WERI-Rb-1 (cell line): ENCODE data around the gene B3GAT1.
A peak's percentile ranks its signal among the peaks of the same experiment; 100 is the strongest.

Experiments
- DNase-seq: peaks from one replicate; pipeline ENCODE4 v3.0.0-alpha.2; 2020
- H3K27ac ChIP-seq: fragments of 250-450 bp; sonication (Bioruptor Pico); 2 replicates; pipeline ENCODE4 v1.5.1; 2020; ENCODE audit warnings: mild to moderate bottlenecking, moderate library complexity
- H3K27me3 ChIP-seq: fragments of 250-450 bp; sonication (Bioruptor Pico); 2 replicates; pipeline ENCODE4 v1.5.1; 2021; ENCODE audit warnings: mild to moderate bottlenecking, low read depth, moderate library complexity; ENCODE audit not compliant: insufficient read depth, severe bottlenecking
- H3K36me3 ChIP-seq: fragments of 250-450 bp; sonication (Bioruptor Pico); 2 replicates; pipeline ENCODE4 v1.5.1; 2020; ENCODE audit warnings: mild to moderate bottlenecking, moderate library complexity
- H3K4me3 ChIP-seq: 2 replicates; pipeline ENCODE4 v1.5.1; 2011; ENCODE audit warnings: low read depth, mild to moderate bottlenecking, control low read depth, low read length
- H3K9me3 ChIP-seq: fragments of 250-450 bp; sonication (Bioruptor Pico); 2 replicates; pipeline ENCODE4 v1.5.1; 2021; ENCODE audit warnings: mild to moderate bottlenecking, moderate library complexity; ENCODE audit not compliant: severe bottlenecking
- TF ChIP-seq, protein P1 (sequence below): IDR thresholded peaks from 2 replicates; pipeline ENCODE4 v1.5.1; 2011; ENCODE audit warnings: low read depth, mild to moderate bottlenecking, control low read depth, inconsistent platforms, low read length

The B3GAT1 gene

DNA sequence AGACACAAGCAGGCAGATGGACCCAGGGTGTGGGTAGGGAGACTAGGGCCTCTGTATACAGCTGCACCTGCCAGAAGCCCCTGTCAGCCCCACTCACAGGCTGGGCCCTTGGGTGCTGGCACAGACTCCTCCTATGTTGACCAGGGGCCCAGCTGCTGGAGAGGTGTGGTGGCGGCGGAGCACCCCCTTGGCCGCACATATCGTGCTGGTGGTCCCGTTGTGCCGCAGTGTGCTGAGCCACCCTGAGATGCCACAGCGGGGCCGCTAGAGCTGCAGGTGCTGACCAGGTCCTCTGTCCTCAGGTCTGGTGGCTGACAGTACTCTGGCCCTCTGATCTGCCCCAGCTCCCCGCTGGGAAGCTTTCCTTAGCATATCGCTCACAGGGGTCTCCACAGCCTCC lies 30.2 kb upstream of the B3GAT1 start:
- peaks cover 24% of the 10 kb centered on the region for H3K27me3 ChIP-seq
- H3K27ac ChIP-seq: no peak overlapping the region
- TF ChIP-seq, protein P1, sequence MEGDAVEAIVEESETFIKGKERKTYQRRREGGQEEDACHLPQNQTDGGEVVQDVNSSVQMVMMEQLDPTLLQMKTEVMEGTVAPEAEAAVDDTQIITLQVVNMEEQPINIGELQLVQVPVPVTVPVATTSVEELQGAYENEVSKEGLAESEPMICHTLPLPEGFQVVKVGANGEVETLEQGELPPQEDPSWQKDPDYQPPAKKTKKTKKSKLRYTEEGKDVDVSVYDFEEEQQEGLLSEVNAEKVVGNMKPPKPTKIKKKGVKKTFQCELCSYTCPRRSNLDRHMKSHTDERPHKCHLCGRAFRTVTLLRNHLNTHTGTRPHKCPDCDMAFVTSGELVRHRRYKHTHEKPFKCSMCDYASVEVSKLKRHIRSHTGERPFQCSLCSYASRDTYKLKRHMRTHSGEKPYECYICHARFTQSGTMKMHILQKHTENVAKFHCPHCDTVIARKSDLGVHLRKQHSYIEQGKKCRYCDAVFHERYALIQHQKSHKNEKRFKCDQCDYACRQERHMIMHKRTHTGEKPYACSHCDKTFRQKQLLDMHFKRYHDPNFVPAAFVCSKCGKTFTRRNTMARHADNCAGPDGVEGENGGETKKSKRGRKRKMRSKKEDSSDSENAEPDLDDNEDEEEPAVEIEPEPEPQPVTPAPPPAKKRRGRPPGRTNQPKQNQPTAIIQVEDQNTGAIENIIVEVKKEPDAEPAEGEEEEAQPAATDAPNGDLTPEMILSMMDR: no peak
- H3K4me3 ChIP-seq: no peak overlapping the region
- no peaks in the 10 kb centered on the region for H3K9me3 ChIP-seq
- no peaks in the 10 kb centered on the region for H3K36me3 ChIP-seq
- no peak for DNase-seq

DNA sequence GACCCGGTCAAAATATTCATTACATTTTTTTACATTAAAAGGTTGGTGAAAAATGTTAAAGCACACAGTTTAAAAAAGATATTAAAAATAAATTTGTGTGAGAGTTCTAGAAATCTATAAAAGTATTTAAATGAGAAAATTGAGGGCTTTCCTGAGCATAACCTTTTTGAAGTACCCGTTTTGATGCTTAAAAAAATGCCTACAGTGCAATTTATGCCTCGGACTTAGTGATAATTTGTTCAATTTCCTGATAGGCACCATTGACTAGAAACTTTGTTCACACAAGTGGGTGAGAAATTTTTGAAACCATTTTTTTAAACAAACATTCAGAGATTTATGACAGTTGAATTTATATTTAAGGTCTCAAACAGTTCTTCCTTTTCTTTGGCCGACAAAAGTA lies 29.7 kb upstream of the B3GAT1 start:
- TF ChIP-seq, protein P1: no peak

DNA sequence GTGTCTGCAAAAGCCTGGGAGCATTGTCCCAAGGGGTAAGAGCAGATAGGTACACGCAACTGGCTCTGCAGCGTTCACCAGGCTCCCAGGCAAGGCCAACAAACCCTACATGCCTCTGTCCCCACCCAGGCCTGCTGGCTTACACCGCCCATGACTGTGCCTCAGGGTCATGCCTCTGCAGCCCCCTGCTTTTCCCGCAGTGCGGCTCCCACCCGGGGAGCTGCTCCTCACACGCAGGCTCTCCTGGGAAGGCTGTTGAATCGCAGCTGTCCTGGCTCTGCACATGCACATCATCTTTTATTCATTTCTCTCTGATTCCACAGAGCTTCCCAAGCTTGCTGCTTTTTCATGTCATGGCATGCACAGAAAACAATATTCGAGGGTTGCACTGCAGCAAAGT lies 29.2 kb upstream of the B3GAT1 start:
- Histone ChIP-seq H3K36me3 (no peaks in the 10 kb centered on the region), H3K27me3 (peaks cover 26% of the 10 kb centered on the region), H3K9me3 (no peaks in the 10 kb centered on the region), H3K4me3 (no peak overlapping the region), H3K27ac (no peak overlapping the region)
- DNase-seq: no peak
- TF ChIP-seq, protein P1: no peak

More for the DNA sequence above, 29.7 kb upstream of the B3GAT1 start:
- Histone ChIP-seq H3K27me3 (peaks cover 24% of the 10 kb centered on the region), H3K9me3 (no peaks in the 10 kb centered on the region), H3K27ac (no peak overlapping the region), H3K4me3 (no peak overlapping the region), H3K36me3 (no peaks in the 10 kb centered on the region)
- no peak for DNase-seq

DNA sequence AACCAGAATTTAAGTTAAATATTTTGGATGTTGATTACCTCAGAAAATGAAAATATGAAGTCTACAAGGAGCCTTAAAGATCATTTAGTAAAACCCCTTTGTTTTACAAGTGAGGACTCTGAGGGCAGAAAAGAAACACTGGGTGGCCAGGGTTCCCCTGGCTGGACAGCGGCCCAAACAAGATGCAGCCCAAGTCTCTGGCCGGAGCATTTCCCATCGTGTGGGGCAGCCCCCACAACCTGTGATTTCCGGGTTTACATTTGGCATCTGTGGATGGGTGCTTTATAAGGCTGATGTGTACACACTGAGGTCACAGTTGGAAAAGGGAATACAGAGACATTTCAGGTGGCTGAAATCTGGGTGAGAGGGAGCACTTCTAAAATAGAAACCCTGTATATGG lies 28.8 kb upstream of the B3GAT1 start:
- Histone ChIP-seq H3K27ac (no peak overlapping the region), H3K27me3 (peaks cover 25% of the 10 kb centered on the region), H3K36me3 (no peaks in the 10 kb centered on the region), H3K9me3 (no peaks in the 10 kb centered on the region), H3K4me3 (no peak overlapping the region)
- no peak for DNase-seq
- TF ChIP-seq, protein P1: no peak

DNA sequence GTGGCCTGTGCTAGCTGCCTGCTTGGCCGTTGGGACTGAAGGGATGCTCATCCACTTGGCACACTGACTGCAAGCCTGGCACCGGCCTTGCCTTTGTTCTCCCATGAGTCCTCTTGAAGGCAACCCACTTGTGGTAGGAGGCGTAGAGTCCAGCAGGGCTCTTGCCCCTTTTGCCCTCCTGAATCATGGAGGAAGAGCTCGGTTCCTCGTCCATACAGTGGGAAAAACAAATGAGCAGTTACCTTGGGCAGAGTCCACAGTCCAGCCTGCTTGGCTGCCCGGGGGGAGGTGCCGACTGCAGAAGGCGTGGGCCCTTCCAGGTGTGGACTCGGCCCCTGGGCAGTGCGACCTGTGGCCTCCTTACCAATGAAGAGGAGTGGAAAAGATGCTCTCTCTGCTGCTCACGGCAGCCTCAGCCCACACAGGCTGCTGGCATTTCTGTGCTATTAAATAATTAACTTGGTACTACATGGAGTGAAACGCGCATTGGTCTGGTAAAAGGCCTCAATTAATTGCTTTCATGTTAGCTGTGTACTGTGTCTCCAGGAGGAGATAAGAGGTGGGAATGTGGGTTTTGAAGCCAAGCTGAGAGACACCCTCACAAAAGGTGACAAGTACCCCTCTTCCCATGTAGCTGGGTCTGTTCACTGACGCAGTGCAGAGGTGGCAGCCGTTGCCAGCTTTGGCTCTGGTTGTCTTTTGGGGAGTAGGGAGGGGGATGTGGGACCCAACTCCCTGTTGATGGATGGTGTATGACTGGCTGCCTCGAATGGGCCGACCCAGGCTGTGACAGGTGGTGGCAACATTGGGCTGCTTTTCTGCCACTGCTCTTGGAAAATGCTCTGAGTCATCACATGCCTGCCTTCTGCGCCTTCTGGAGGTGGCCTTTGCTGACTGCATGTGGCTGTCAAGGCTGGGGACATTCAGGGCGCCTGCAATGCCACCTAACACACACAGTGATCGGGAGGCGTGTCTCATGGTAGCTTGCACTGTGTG lies 26.8 kb upstream of the B3GAT1 start:
- H3K9me3 ChIP-seq: no peaks in the 10 kb centered on the region
- no peaks in the 10 kb centered on the region for H3K36me3 ChIP-seq
- DNase-seq: peak; percentile 16
- peaks cover 17% of the 10 kb centered on the region for H3K27me3 ChIP-seq
- TF ChIP-seq, protein P1: 0 out of 2 replicates have a peak, but pooled peaks have one; percentile 18
- no peak overlapping the region for H3K4me3 ChIP-seq
- no peak overlapping the region for H3K27ac ChIP-seq
